ENCODE results near the gene KDR. TPM values are rescaled to one million over a fixed set of nuclear protein-coding genes. Genes with fewer than 3 reads are reported as not detected.

The KDR gene
- total and polyA plus RNA-seq, 9 of the 15 experiments (the other 6 are each of a cell fraction or from before 2014, with no cell fraction given), result 0.13 TPM; not detected in 8

- no peak for DNase-seq (ENCODE audit: extremely low read depth in 1 of 4, low spot score in 3 of 4)
- H3K9me3 ChIP-seq (replicated peaks; ENCODE audit: control insufficient read depth, insufficient read depth, low read depth, low read length), result no peaks in the 10 kb centered on the region
- H2AFZ ChIP-seq (ENCODE audit: low read depth, low read length), result no peak overlapping the region
- no peak overlapping the region for H3K4me2 ChIP-seq (ENCODE audit: insufficient read depth, low read length)
- in situ Hi-C loops (cut with MboI) (no loop called here), intact Hi-C loops (cut with micrococcal nuclease) (no loop called here)
- no peak for ATAC-seq
- FAIRE-seq, result no peak
- no TSS peak for BruUV-seq (replicated peaks)
- H3K27ac ChIP-seq (ENCODE audit: extremely low read depth, low read depth, low read length), result no peak overlapping the region
- H3K79me2 ChIP-seq (ENCODE audit: control insufficient read depth, insufficient read depth, low read length), result no peaks in the 10 kb centered on the region
- no peak overlapping the region for H3K4me3 ChIP-seq
- H3K4me1 ChIP-seq (replicated peaks in 1 of 2; ENCODE audit: control insufficient read depth in 2 of 2, insufficient read depth in 2 of 2, low read length in 2 of 2), result no peaks in the 10 kb centered on the region
- WGBS (ENCODE audit: insufficient coverage, low coverage, missing lambda C conversion rate), result 5% methylated on average over 4 of the region's 4 CpGs
- POLR2A ChIA-PET, result interaction anchor here (0.8 kb wide), 1 partner anchor 50 kb away, joined by 3 read pairs; no protein-coding TSS in a partner anchor
- H3K9me1 ChIP-seq (ENCODE audit: control insufficient read depth, insufficient read depth, low read length), result no peaks in the 10 kb centered on the region
- CTCF ChIA-PET (ENCODE audit: low intra/inter-chr PET ratio), result no interaction called here
- H3K27me3 ChIP-seq (ENCODE audit: control insufficient read depth in 2 of 2, insufficient read depth in 2 of 2, low read length in 2 of 2), result no peaks in the 10 kb centered on the region; a peak in 1 of 5 replicates
- no peaks in the 10 kb centered on the region for H3K36me3 ChIP-seq (ENCODE audit: control insufficient read depth, insufficient read depth, low read length)
- no peaks in the 10 kb centered on the region for H4K20me1 ChIP-seq (replicated peaks; ENCODE audit: control insufficient read depth, insufficient read depth, low read length)
- H3K9ac ChIP-seq (ENCODE audit: insufficient read depth in 1 of 2, low read depth in 2 of 2, low read length in 2 of 2), result no peak overlapping the region
- TF ChIP-seq SRSF1 (IDR thresholded peaks at IDR 0.05; ENCODE audit: low read depth, low read length), result no peak
- no peak for TF ChIP-seq ZBTB1 (CRISPR knock-in tag; IDR thresholded peaks at IDR 0.05; ENCODE audit: borderline replicate concordance, low read depth)
- TF ChIP-seq, protein P1, sequence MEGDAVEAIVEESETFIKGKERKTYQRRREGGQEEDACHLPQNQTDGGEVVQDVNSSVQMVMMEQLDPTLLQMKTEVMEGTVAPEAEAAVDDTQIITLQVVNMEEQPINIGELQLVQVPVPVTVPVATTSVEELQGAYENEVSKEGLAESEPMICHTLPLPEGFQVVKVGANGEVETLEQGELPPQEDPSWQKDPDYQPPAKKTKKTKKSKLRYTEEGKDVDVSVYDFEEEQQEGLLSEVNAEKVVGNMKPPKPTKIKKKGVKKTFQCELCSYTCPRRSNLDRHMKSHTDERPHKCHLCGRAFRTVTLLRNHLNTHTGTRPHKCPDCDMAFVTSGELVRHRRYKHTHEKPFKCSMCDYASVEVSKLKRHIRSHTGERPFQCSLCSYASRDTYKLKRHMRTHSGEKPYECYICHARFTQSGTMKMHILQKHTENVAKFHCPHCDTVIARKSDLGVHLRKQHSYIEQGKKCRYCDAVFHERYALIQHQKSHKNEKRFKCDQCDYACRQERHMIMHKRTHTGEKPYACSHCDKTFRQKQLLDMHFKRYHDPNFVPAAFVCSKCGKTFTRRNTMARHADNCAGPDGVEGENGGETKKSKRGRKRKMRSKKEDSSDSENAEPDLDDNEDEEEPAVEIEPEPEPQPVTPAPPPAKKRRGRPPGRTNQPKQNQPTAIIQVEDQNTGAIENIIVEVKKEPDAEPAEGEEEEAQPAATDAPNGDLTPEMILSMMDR (IDR thresholded peaks at IDR 0.05 in 2 of 3, conservative IDR thresholded peaks at IDR 0.05 in 1 of 3; ENCODE audit: insufficient read depth in 2 of 3, low read depth in 1 of 3, low read length in 3 of 3), result no peak
- no peak for TF ChIP-seq HMBOX1 (IDR thresholded peaks at IDR 0.05)
- no peak for TF ChIP-seq LEF1 (IDR thresholded peaks at IDR 0.05)
- TF ChIP-seq, protein P2, sequence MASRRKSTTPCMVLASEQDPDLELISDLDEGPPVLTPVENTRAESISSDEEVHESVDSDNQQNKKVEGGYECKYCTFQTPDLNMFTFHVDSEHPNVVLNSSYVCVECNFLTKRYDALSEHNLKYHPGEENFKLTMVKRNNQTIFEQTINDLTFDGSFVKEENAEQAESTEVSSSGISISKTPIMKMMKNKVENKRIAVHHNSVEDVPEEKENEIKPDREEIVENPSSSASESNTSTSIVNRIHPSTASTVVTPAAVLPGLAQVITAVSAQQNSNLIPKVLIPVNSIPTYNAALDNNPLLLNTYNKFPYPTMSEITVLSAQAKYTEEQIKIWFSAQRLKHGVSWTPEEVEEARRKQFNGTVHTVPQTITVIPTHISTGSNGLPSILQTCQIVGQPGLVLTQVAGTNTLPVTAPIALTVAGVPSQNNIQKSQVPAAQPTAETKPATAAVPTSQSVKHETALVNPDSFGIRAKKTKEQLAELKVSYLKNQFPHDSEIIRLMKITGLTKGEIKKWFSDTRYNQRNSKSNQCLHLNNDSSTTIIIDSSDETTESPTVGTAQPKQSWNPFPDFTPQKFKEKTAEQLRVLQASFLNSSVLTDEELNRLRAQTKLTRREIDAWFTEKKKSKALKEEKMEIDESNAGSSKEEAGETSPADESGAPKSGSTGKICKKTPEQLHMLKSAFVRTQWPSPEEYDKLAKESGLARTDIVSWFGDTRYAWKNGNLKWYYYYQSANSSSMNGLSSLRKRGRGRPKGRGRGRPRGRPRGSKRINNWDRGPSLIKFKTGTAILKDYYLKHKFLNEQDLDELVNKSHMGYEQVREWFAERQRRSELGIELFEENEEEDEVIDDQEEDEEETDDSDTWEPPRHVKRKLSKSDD (conservative IDR thresholded peaks at IDR 0.05; ENCODE audit: low read length), result no peak
- TF ChIP-seq ZNF318 (IDR thresholded peaks at IDR 0.05; ENCODE audit: borderline replicate concordance in 1 of 2, low read depth in 1 of 2), result no peak
Observed at GRCh38 chr4:55172694-55173287, 47.4 kb upstream of the KDR start.
